HUES64 (cell line): ENCODE measurements around the gene SLC38A1.
"Not testable (repeated sequence)": the region's sequence is repeated elsewhere in the genome, so short reads cannot be mapped to it uniquely, and the experiment has no call there.

ENCODE experiments used
- H3K27ac ChIP-seq: 2 replicates; pipeline ENCODE4 v1.7.0; 2013; ENCODE audit warnings: low read depth, low read length, inconsistent platforms
- H3K27me3 ChIP-seq: 2 replicates; pipeline ENCODE4 v1.6.1; 2013; ENCODE audit warnings: mild to moderate bottlenecking, low read length; ENCODE audit not compliant: insufficient read depth
- H3K36me3 ChIP-seq: 2 replicates; pipeline ENCODE4 v1.6.1; 2013; ENCODE audit warnings: mild to moderate bottlenecking, low read length; ENCODE audit not compliant: insufficient read depth
- H3K4me1 ChIP-seq: 2 replicates; pipeline ENCODE4 v1.6.1; 2013; ENCODE audit warnings: mild to moderate bottlenecking, low read length, moderate library complexity; ENCODE audit not compliant: insufficient read depth
- H3K4me3 ChIP-seq: 2 replicates; pipeline ENCODE4 v1.5.1; 2013; ENCODE audit warnings: mild to moderate bottlenecking, low read length, moderate library complexity
- H3K9ac ChIP-seq: 2 replicates; pipeline ENCODE4 v1.6.1; 2013; ENCODE audit warnings: mild to moderate bottlenecking, low read depth, low read length
- H3K9me3 ChIP-seq: 2 replicates; pipeline ENCODE4 v1.6.1; 2013; ENCODE audit warnings: low read depth, low read length; ENCODE audit not compliant: insufficient read depth
- WGBS: fragments of 150-250, 120-280 bp; methylation state at CpG from one replicate; pipeline ENCODE4 v1.1.7; 2013; ENCODE audit warnings: missing lambda C conversion rate; 5-methylcytosine and 5-hydroxymethylcytosine counted together

Gene SLC38A1

DNA sequence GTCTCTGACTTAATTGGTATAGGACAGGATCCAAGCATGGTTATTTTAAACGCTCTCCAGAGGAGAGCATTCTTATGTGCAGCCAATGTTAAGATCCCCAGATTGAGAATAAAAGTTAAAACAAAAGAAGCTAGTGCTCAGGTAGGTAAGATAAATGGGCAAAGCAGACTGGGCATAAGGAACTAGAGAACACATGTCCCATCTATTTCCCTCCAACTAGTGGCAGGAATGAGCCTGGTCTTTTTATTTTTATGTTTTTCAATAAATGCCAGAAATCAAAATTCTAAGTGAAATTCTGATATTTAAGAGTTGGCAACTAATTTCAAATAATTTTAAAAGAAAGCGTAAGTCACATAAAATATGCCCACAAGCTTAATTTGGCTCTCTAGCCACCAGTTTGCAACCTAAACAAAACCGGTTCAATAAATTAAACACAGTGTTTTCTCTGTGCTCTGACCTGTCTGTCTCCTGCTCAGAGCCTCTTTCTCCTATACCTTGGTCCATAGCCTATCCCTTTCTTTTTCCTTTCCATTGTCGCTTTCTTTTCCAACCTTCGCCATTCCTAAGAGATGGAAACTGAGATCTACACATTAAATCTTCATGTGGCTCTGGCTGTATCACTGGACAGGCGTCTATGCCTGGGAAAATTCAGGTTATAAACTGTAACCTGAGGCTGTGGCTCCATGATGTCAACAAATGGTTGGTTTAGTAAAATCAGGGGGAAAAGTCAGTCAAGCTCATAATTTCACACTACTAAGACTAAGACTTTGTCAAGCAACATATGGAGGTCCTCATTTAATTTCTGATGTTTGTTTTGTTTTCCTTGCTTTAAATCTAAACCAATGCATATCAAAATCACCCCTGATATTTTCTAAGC lies 5.5 kb downstream of the SLC38A1 start:
- Histone ChIP-seq H3K9ac (no peak overlapping the region), H3K27ac (no peak overlapping the region), H3K4me3 (no peak overlapping the region; the same call in 1 of the 2 replicates), H3K36me3 (0 out of 2 replicates have a peak, but pooled peaks cover 6% of the 10 kb centered on the region), H3K27me3 (no peaks in the 10 kb centered on the region), H3K9me3 (no peaks in the 10 kb centered on the region), H3K4me1 (peaks cover 73% of the 10 kb centered on the region)
- WGBS, result 82% methylated on average over 6 of the region's 6 CpGs

DNA sequence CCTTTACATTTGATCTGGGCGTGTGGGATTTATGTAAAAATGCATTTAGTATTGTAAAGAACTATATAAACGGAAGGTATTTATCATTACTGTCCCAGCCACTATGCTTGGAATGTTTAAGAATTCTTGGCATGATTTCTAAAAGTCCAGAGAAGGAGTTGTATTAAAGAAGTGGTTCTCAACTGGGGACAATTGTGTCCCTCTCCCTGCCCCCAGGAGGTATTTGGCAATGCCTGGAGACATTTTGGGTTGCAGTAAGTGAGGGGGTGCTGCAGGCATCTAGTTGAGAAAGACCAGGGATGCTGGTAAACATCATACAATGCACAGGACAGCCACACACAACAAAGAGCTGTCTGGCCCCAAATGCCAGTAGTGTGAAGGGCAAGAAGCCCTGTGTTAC lies 7.2 kb downstream of the SLC38A1 start:
- Histone ChIP-seq H3K27me3 (no peaks in the 10 kb centered on the region), H3K9me3 (no peaks in the 10 kb centered on the region), H3K4me3 (0 out of 2 replicates have a peak overlapping the region, but pooled peaks have one; percentile 25), H3K36me3 (peaks cover 10% of the 10 kb centered on the region; the same call in 1 of the 2 replicates), H3K27ac (peak overlapping the region; percentile 37; the same call in 1 of the 2 replicates), H3K4me1 (peaks cover 77% of the 10 kb centered on the region), H3K9ac (no peak overlapping the region)
- WGBS, result 89% methylated on average over 2 of the region's 2 CpGs

DNA sequence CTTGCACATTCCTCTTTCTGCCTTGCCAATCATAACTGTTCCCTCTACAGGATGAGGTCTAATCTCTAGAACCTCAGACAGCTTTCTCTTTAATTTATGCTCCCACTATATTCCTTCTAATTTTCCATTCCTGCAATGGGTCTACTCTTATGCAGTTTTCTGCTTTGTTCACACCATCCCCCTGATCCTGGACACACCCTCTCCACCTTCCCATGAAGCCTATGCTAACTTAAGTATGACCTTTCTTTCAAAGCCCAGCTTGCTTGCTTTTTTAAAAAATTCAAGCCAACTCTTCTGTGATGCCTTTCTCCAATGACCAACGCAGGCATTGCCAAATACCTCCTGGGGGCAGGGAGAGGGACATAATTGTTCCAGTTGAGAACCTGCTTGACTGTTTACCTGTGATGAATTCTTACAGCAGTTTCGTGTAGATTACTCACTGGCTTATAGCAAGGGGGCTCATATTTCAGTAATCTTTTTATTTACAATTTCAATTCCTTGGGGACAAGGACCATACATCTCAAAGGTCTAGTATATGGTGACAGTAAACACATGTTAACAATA lies 7.8 kb downstream of the SLC38A1 start:
- no peaks in the 10 kb centered on the region for H3K9me3 ChIP-seq
- H3K4me1 ChIP-seq, result peaks cover 74% of the 10 kb centered on the region
- peak overlapping the region; percentile 25 for H3K4me3 ChIP-seq
- H3K36me3 ChIP-seq, result peaks cover 7% of the 10 kb centered on the region; the same call in 1 of the 2 replicates
- peak overlapping the region; percentile 37 for H3K27ac ChIP-seq
- no peaks in the 10 kb centered on the region for H3K27me3 ChIP-seq
- peak overlapping the region; percentile 39; the same call in 1 of the 2 replicates for H3K9ac ChIP-seq
- WGBS, result 25% methylated on average over 2 of the region's 2 CpGs

DNA sequence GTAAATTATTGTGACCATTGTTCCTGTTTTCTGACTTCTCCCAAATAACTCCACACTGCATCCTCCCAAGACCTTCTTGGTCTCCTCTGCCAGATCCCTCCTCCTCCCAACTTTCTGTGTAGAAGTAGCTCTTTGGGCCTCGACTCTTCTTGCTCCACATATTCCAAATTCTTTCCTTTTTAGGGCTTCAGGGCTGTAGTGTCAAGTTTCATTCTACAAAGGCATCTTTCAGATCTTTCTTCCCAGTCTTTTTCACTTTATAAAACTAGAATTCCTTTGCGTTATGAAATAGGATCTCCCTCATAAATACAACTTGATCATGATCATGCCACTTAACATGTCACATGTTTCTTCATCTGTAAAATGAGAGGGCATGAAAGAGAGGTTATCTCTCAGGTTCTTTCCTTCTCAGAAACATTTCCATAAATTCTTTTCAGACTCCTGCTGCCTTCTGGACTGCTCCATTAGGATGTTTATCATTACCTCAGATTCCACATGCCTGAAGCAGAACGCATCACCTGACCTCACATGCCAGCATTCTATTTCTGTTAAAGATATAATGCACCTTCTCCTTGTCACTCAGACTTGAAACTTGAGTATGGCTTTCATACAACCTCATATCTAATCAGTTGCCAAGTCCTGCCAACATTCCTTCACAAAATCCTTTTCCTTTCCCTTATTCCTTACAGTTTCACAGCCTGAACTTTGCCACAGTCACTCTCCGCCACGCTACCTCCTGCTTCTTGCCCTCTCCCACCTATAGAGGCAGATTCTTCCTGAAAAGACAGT lies 8.5 kb downstream of the SLC38A1 start:
- WGBS, result 60% methylated on average over 5 of the region's 5 CpGs
- H3K27me3 ChIP-seq, result no peaks in the 10 kb centered on the region
- peak overlapping the region; percentile 56 for H3K27ac ChIP-seq
- H3K9me3 ChIP-seq, result no peaks in the 10 kb centered on the region
- H3K9ac ChIP-seq, result peak overlapping the region; percentile 39; the same call in 1 of the 2 replicates
- peak overlapping the region; percentile 25 for H3K4me3 ChIP-seq
- peaks cover 7% of the 10 kb centered on the region for H3K36me3 ChIP-seq
- peaks cover 67% of the 10 kb centered on the region for H3K4me1 ChIP-seq

GRCh38 chr12:46259713-46260112 lies 9.1 kb downstream of the SLC38A1 start:
- H3K4me3 ChIP-seq, result peak overlapping the region; percentile 25; the same call in 1 of the 2 replicates
- 80% methylated on average over 1 of the region's 1 CpG for WGBS
- peaks cover 61% of the 10 kb centered on the region for H3K4me1 ChIP-seq
- no peaks in the 10 kb centered on the region for H3K9me3 ChIP-seq
- H3K27ac ChIP-seq, result peak overlapping the region; percentile 56
- H3K9ac ChIP-seq, result no peak overlapping the region; the same call in 1 of the 2 replicates
- no peaks in the 10 kb centered on the region for H3K27me3 ChIP-seq
- H3K36me3 ChIP-seq, result peaks cover 13% of the 10 kb centered on the region

DNA sequence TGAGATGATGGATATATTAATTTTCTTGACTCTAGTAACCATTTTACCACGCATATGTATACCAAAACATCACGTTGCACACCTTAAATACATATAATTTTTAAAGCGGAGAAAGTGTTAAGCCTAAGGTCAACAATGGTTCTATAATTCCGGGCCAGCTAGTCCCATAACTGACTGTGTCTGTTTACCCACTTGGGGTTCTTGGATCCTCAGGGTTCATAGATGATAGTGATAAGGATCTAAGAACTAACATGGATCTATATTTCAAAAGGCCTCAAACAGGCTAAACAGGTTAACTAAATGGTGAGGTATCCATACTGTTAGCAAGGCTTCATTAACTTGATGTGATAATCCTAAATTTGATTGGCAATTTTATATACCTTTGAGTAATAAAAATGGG lies 9.8 kb downstream of the SLC38A1 start:
- Histone ChIP-seq H3K27ac (no peak overlapping the region), H3K27me3 (no peaks in the 10 kb centered on the region), H3K36me3 (peaks cover 20% of the 10 kb centered on the region), H3K4me3 (no peak overlapping the region), H3K4me1 (peaks cover 55% of the 10 kb centered on the region), H3K9ac (no peak overlapping the region), H3K9me3 (no peaks in the 10 kb centered on the region)
- WGBS, result 96% methylated on average over 4 of the region's 4 CpGs

DNA sequence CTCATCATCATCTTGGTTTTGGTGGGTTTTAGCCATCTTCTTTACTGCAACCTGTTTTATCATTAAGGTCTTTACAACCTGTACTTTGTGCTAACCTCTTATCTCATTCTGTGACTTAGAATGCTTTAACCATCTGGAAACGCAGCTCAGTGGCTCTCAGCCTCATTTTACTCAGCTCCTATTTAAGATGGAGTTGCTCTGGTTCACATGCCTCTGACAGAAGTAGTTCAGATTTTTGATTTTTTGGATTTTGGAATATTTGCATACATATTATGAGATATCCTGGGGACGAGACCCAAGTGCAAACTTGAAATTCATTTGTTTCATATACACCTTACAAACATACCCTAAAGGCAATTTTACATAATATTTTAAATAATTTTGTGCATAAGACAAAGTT lies 10.7 kb downstream of the SLC38A1 start:
- Histone ChIP-seq H3K27me3 (no peaks in the 10 kb centered on the region), H3K9me3 (no peaks in the 10 kb centered on the region), H3K9ac (no peak overlapping the region), H3K4me3 (no peak overlapping the region), H3K4me1 (peaks cover 46% of the 10 kb centered on the region), H3K36me3 (peaks cover 29% of the 10 kb centered on the region), H3K27ac (no peak overlapping the region)
- 81% methylated on average over 1 of the region's 2 CpGs for WGBS

DNA sequence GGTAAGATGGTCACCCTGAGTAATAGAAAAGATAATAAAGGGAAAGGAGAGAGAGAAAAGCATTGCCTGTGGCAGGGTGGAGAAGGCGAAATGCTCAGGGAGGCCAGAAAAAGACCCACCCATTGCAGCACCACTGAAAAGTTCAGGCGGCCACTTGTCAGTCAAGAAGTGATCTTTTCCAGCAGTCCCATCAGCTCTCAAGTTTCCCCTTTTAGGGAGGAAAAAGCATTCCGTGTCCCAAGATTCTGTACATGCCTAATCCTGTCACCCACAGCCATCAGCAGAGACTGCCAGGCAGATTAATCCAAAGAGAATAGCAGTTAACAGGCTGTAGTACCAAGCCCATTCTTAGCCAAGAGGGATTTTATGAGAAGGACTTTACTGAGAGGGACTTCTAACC lies 11.9 kb downstream of the SLC38A1 start:
- Histone ChIP-seq H3K27me3 (no peaks in the 10 kb centered on the region), H3K4me1 (peaks cover 34% of the 10 kb centered on the region), H3K9me3 (peaks cover 5% of the 10 kb centered on the region; the same call in 1 of the 2 replicates), H3K4me3 (no peak overlapping the region), H3K36me3 (peaks cover 40% of the 10 kb centered on the region), H3K9ac (no peak overlapping the region), H3K27ac (no peak overlapping the region)
- 90% methylated on average over 3 of the region's 3 CpGs for WGBS

DNA sequence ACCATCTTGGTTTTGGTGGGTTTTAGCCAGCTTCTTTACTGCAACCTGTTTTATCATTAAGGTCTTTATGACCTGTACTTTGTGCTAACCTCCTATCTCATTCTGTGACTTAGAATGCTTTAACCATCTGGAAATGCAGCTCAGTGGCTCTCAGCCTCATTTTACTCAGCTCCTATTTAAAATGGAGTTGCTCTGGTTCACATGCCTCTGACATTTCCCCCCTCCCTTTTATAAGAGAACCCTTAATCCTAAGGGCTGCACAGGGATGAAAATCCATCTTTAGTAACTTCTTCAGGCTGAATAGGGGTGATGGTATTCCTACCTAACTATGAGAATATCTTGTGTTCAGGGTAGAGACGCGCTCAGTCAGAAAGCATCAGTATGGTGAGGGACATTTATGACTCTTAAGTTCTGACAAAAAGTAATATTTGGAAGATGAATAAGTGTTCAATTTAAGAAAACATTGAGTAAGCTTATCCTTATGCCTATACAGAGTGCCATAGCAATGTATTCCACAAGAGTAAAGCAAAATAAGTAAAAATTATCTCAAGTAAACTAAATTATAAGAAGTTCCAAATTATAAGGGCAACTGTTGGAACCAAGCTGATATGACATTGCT lies 15.2 kb downstream of the SLC38A1 start:
- WGBS, result 95% methylated on average over 2 of the region's 2 CpGs
- Histone ChIP-seq H3K27me3 (no peaks in the 10 kb centered on the region), H3K9ac (no peak overlapping the region), H3K4me1 (peaks cover 3% of the 10 kb centered on the region; the same call in 1 of the 2 replicates), H3K36me3 (peaks cover 41% of the 10 kb centered on the region), H3K4me3 (no peak overlapping the region), H3K27ac (no peak overlapping the region), H3K9me3 (peaks cover 5% of the 10 kb centered on the region; the same call in 1 of the 2 replicates)

DNA sequence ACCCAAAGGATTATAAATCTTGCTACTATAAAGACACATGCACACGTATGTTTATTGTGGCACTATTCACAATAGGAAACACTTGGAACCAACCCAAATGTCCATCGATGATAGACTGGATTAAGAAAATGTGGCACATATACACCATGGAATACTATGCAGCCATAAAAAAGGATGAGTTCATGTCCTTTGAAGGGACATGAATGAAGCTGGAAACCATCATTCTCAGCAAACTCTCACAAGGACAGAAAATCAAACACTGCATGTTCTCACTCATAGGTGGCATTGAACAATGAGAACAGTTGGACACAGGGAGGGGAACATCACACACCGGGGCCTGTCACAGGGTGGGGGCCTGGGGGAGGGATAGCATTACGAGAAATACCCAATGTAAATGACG lies 16.8 kb downstream of the SLC38A1 start:
- not testable (repeated sequence) for H3K9me3 ChIP-seq, H3K4me3 ChIP-seq, H3K4me1 ChIP-seq, H3K27me3 ChIP-seq, H3K27ac ChIP-seq, H3K9ac ChIP-seq
- H3K36me3 ChIP-seq, result peaks cover 42% of the 10 kb centered on the region
- WGBS, result 96% methylated on average over 5 of the region's 5 CpGs
